Posterior cingulate gyrus (tissue), 11 donors: Measurements from ENCODE around the gene EDN2.

Experiments
- DNase-seq, 10 donors: peaks; one replicate each; pipeline versions ENCODE4 v3.0.0 to v3.0.0-alpha.2; 2020 to 2021; ENCODE audit warnings: mixed read lengths in 3 of 10
- intact Hi-C: fragments of 100-400 bp; cut with DNase I; formaldehyde crosslinking; loops from one replicate; pipeline ENCODE4 v1.15.1; 2023

EDN2 gene

GRCh38 chr1:41519667-41520066 is 35.2 kb upstream of the EDN2 start:
- no peak for DNase-seq
- intact Hi-C loops, result loop anchor here (5.0 kb wide), 2 partner anchors 67 to 258 kb away; no protein-coding TSS in a partner anchor

GRCh38 chr1:41518471-41518870 is 34.0 kb upstream of the EDN2 start:
- intact Hi-C loops, result loop anchor here (5.0 kb wide), 2 partner anchors 66 to 259 kb away; no protein-coding TSS in a partner anchor
- DNase-seq, result peak in 1 of 10 donors; percentile 79

- no peak for DNase-seq
- intact Hi-C loops, result loop anchor here (5.0 kb wide), 2 partner anchors 65 to 260 kb away; no protein-coding TSS in a partner anchor
These were observed 32.6 kb upstream of the EDN2 start for GRCh38 chr1:41517062-41517438.

- peak; percentile 85 to 99 (median 91) for DNase-seq
- intact Hi-C loops, result loop anchor here (1.0 to 5.0 kb wide), 3 partner anchors 64 to 261 kb away; no protein-coding TSS in a partner anchor
These were observed 31.9 kb upstream of the EDN2 start for GRCh38 chr1:41516168-41517061.

- DNase-seq, result no peak
- intact Hi-C loops, result loop anchor here (1.0 to 5.0 kb wide), 3 partner anchors 63 to 262 kb away; no protein-coding TSS in a partner anchor
These were observed 31.3 kb upstream of the EDN2 start for GRCh38 chr1:41515778-41516167.

- DNase-seq, result peak; percentile 45 to 96 (median 70)
- intact Hi-C loops, result loop anchor here (5.0 kb wide), 2 partner anchors 63 to 262 kb away; no protein-coding TSS in a partner anchor
These were observed 30.7 kb upstream of the EDN2 start for GRCh38 chr1:41515131-41515678.

- DNase-seq, result peak in 1 of 10 donors; percentile 77
- intact Hi-C loops, result no loop called here
These were observed 29.9 kb upstream of the EDN2 start for GRCh38 chr1:41514381-41514780.

- DNase-seq, result peak in 2 of 10 donors; percentile 79 to 85
- intact Hi-C loops, result no loop called here
These were observed 28.9 kb upstream of the EDN2 start for GRCh38 chr1:41513383-41513735.

- DNase-seq, result peak in 2 of 10 donors; percentile 79 to 83
- intact Hi-C loops, result no loop called here
These were observed 28.4 kb upstream of the EDN2 start for GRCh38 chr1:41512701-41513382.

- DNase-seq, result peak in 1 of 10 donors; percentile 74
- intact Hi-C loops, result no loop called here
These were observed 26.7 kb upstream of the EDN2 start for GRCh38 chr1:41511239-41511540.

GRCh38 chr1:41510531-41511238 is 26.2 kb upstream of the EDN2 start:
- intact Hi-C loops, result no loop called here
- DNase-seq, result peak in 2 of 10 donors; percentile 72 to 81

- peak in 2 of 10 donors; percentile 49 to 61 for DNase-seq
- intact Hi-C loops, result no loop called here
These were observed 24.8 kb upstream of the EDN2 start for GRCh38 chr1:41509270-41509671.

- DNase-seq, result peak in 2 of 10 donors; percentile 41 to 65
- intact Hi-C loops, result no loop called here
These were observed 23.8 kb upstream of the EDN2 start for GRCh38 chr1:41508290-41508689.

GRCh38 chr1:41507836-41508235 is 23.4 kb upstream of the EDN2 start:
- DNase-seq, result peak in 1 of 10 donors; percentile 51
- intact Hi-C loops, result no loop called here

- peak in 3 of 10 donors; percentile 70 to 84 (median 84) for DNase-seq
- intact Hi-C loops, result no loop called here
These were observed 22.7 kb upstream of the EDN2 start for GRCh38 chr1:41507110-41507720.

GRCh38 chr1:41504114-41505035 is 19.9 kb upstream of the EDN2 start:
- DNase-seq, result peak in 1 of 10 donors; percentile 38
- intact Hi-C loops, result no loop called here

- DNase-seq, result no peak
- intact Hi-C loops, result no loop called here
These were observed 19.1 kb upstream of the EDN2 start for GRCh38 chr1:41503538-41504113.

- intact Hi-C loops, result no loop called here
- DNase-seq, result no peak
These were observed 18.4 kb upstream of the EDN2 start for GRCh38 chr1:41502912-41503311.

- DNase-seq, result no peak
- intact Hi-C loops, result no loop called here
These were observed 17.1 kb upstream of the EDN2 start for GRCh38 chr1:41501581-41501980.
